GM12878 (cell line): ENCODE results near the gene NUDCD2.

Experiments used
- CEBPB ChIP-seq, 2 experiments: fragments of 150-350 bp in 1 of 2; IDR thresholded peaks; 2 replicates each; pipeline ENCODE4 v1.6.1; 2012 to 2014; ENCODE audit warnings: low read depth in 2 of 2, low read length in 2 of 2, borderline replicate concordance in 1 of 2, inconsistent platforms in 1 of 2
- HDAC6 ChIP-seq: fragments of 200-600 bp; sonication (generic); IDR thresholded peaks from one replicate; pipeline ENCODE4 v1.8.0; 2017; ENCODE audit warnings: antibody characterized with exemption; ENCODE audit not compliant: unreplicated experiment
- KAT2A ChIP-seq: conservative IDR thresholded peaks from 2 replicates; pipeline ENCODE4 v1.6.1; 2011; ENCODE audit warnings: low read depth, low read length; ENCODE audit not compliant: control insufficient read depth
- POLR2AphosphoS2 ChIP-seq: IDR thresholded peaks from 2 replicates; pipeline ENCODE4 v1.6.1; 2011; ENCODE audit warnings: low read depth, mild to moderate bottlenecking, low read length, improper control_type of control experiment, moderate library complexity
- SIN3A ChIP-seq: IDR thresholded peaks from 2 replicates; pipeline ENCODE4 v1.6.1; 2012; ENCODE audit warnings: low read depth, low read length, improper control_type of control experiment
- SMC3 ChIP-seq: IDR thresholded peaks from 2 replicates; pipeline ENCODE4 v1.6.1; 2011; ENCODE audit warnings: low read length, improper control_type of control experiment, borderline replicate concordance
- YY1 ChIP-seq: IDR thresholded peaks from 2 replicates; pipeline ENCODE4 v1.6.1; 2011; ENCODE audit warnings: low read depth, mild to moderate bottlenecking, low read length
- ZBTB4 ChIP-seq: fragments of 450-650 bp; formaldehyde crosslinking; IDR thresholded peaks from 2 replicates; pipeline ENCODE4 v1.4.0; 2022; ENCODE audit warnings: mild to moderate bottlenecking, moderate library complexity
- ZNF274 ChIP-seq: IDR thresholded peaks from one replicate; pipeline ENCODE4 v1.8.0; 2011; ENCODE audit not compliant: insufficient read length, insufficient read depth
- TF ChIP-seq, protein P1 (sequence below), 3 experiments: IDR thresholded peaks in 2 of 3; conservative IDR thresholded peaks in 1 of 3; 2 replicates each; pipeline ENCODE4 v1.5.1; 2011; ENCODE audit warnings: low read depth in 3 of 3, low read length in 3 of 3, mild to moderate bottlenecking in 3 of 3, control low read depth in 2 of 3, moderate library complexity in 2 of 3, inconsistent platforms in 1 of 3, mixed read lengths in 1 of 3; ENCODE audit not compliant: control insufficient read depth in 2 of 3, insufficient read depth in 1 of 3; ENCODE audit errors: extremely low read depth in 1 of 3
- TF ChIP-seq, protein P2 (sequence below): fragments of 450-650 bp; IDR thresholded peaks from 2 replicates; pipeline ENCODE4 v1.6.1; 2017; ENCODE audit warnings: mild to moderate bottlenecking

DNA sequence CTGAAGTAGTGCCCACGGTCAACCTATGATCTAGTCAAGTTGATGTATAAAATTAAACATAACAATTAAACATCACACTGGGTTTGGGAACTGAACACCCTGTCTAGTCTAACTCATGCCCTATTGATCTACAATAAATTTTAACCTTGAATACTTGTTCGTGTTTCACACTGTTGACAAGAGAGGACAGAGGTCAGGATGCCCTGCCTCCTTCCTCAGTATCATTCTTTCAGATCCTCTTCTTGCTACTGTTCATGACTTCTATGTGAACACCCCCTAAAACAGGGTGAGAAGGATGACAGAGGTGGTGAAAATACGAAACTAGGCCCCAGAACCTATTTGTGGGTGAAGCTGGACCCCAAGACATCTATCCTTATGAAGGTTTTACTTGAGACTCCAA, 37.4 kb upstream of the NUDCD2 start:
- TF ChIP-seq HDAC6 (no peak), ZNF274 (no peak), CEBPB (IDR thresholded peaks at IDR 0.05; ENCODE audit: borderline replicate concordance in 1 of 2, low read depth in 2 of 2, low read length in 2 of 2) (no peak), SMC3 (no peak), SIN3A (no peak), YY1 (no peak), ZBTB4 (CRISPR knock-in tag) (no peak), POLR2AphosphoS2 (no peak), KAT2A (no peak)
- TF ChIP-seq, protein P1, sequence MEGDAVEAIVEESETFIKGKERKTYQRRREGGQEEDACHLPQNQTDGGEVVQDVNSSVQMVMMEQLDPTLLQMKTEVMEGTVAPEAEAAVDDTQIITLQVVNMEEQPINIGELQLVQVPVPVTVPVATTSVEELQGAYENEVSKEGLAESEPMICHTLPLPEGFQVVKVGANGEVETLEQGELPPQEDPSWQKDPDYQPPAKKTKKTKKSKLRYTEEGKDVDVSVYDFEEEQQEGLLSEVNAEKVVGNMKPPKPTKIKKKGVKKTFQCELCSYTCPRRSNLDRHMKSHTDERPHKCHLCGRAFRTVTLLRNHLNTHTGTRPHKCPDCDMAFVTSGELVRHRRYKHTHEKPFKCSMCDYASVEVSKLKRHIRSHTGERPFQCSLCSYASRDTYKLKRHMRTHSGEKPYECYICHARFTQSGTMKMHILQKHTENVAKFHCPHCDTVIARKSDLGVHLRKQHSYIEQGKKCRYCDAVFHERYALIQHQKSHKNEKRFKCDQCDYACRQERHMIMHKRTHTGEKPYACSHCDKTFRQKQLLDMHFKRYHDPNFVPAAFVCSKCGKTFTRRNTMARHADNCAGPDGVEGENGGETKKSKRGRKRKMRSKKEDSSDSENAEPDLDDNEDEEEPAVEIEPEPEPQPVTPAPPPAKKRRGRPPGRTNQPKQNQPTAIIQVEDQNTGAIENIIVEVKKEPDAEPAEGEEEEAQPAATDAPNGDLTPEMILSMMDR (IDR thresholded peaks at IDR 0.05 in 2 of 3, conservative IDR thresholded peaks at IDR 0.05 in 1 of 3; ENCODE audit: control insufficient read depth in 2 of 3, extremely low read depth in 1 of 3, insufficient read depth in 1 of 3, low read depth in 3 of 3, low read length in 3 of 3), result no peak
- TF ChIP-seq, protein P2, sequence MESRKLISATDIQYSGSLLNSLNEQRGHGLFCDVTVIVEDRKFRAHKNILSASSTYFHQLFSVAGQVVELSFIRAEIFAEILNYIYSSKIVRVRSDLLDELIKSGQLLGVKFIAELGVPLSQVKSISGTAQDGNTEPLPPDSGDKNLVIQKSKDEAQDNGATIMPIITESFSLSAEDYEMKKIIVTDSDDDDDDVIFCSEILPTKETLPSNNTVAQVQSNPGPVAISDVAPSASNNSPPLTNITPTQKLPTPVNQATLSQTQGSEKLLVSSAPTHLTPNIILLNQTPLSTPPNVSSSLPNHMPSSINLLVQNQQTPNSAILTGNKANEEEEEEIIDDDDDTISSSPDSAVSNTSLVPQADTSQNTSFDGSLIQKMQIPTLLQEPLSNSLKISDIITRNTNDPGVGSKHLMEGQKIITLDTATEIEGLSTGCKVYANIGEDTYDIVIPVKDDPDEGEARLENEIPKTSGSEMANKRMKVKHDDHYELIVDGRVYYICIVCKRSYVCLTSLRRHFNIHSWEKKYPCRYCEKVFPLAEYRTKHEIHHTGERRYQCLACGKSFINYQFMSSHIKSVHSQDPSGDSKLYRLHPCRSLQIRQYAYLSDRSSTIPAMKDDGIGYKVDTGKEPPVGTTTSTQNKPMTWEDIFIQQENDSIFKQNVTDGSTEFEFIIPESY, result no peak
